ENCODE data around the gene COPS3. TPM values are rescaled to one million over a fixed set of nuclear protein-coding genes. Genes with fewer than 3 reads are reported as not detected.

The COPS3 gene
- total RNA-seq, 1 experiment from 2014 or later: 113 TPM

- Histone ChIP-seq H3K79me2 (ENCODE audit: insufficient read depth, low read length) (no peaks in the 10 kb centered on the region), H3K4me2 (ENCODE audit: insufficient read depth, insufficient read length, low read length) (no peak overlapping the region), H3K27ac (ENCODE audit: insufficient read length, low read depth, low read length) (no peak overlapping the region), H2AK5ac (ENCODE audit: insufficient read length, low read length) (no peak overlapping the region), H4K8ac (replicated peaks; ENCODE audit: insufficient read length, low read depth, low read length) (no peak overlapping the region), H4K91ac (ENCODE audit: insufficient read length, low read depth, low read length) (no peak overlapping the region), H2BK12ac (ENCODE audit: insufficient read length, low read depth, low read length) (no peak overlapping the region), H2BK5ac (ENCODE audit: insufficient read length, low read length) (no peak overlapping the region), H3K27me3 (ENCODE audit: insufficient read depth, low read length) (no peaks in the 10 kb centered on the region), H2AFZ (ENCODE audit: low read length) (no peak overlapping the region), H2BK20ac (ENCODE audit: low read depth, low read length, poor library complexity, severe bottlenecking) (no peak overlapping the region), H3K4ac (ENCODE audit: low read depth, low read length) (no peak overlapping the region), H3K23me2 (ENCODE audit: insufficient read length, low read depth, low read length, poor library complexity, severe bottlenecking) (no peaks in the 10 kb centered on the region), H3K79me1 (ENCODE audit: insufficient read depth, low read depth, low read length, poor library complexity, severe bottlenecking) (no peaks in the 10 kb centered on the region), H4K20me1 (ENCODE audit: control insufficient read depth, insufficient read depth, insufficient read length) (no peaks in the 10 kb centered on the region), H2BK15ac (ENCODE audit: low read depth, low read length) (no peak overlapping the region), H3K14ac (ENCODE audit: insufficient read depth, low read length) (no peak overlapping the region), H3T11ph (ENCODE audit: low read length) (no peak overlapping the region), H2BK120ac (ENCODE audit: low read depth, low read length, poor library complexity, severe bottlenecking) (no peak overlapping the region), H4K5ac (ENCODE audit: insufficient read length, low read depth, low read length) (no peak overlapping the region), H3K56ac (ENCODE audit: insufficient read length, low read depth, low read length) (no peak overlapping the region), H3K4me1 (ENCODE audit: insufficient read depth, low read length) (no peaks in the 10 kb centered on the region), H3K18ac (ENCODE audit: insufficient read length, low read depth, low read length) (no peak overlapping the region), H3K9me3 (ENCODE audit: control insufficient read depth, low read depth, low read length) (no peaks in the 10 kb centered on the region), H3K9ac (ENCODE audit: extremely low read depth, insufficient read length, low read length) (no peak overlapping the region), H3K23ac (ENCODE audit: insufficient read length, low read depth, low read length) (no peak overlapping the region)
- H3K4me1 Mint-ChIP-seq: peaks cover 0 to 6% of the 10 kb centered on the region in 2 experiments; a peak in 2 of 4 replicates
- no peak overlapping the region for H3K4me3 Mint-ChIP-seq
- no peak overlapping the region; a peak in 1 of 7 replicates for H3K27ac Mint-ChIP-seq
- no peak for DNase-seq
- peaks cover 42 to 92% (median 81%) of the 10 kb centered on the region in 3 experiments for H3K36me3 Mint-ChIP-seq (ENCODE audit: insufficient read depth in 1 of 3, low read depth in 3 of 3)
- no peaks in the 10 kb centered on the region for H3K27me3 Mint-ChIP-seq (ENCODE audit: low read depth)
- WGBS (ENCODE audit: extremely low coverage, insufficient read length, low lambda C conversion rate): no CpG with 5 or more reads among the region's 8 CpGs
- TF ChIP-seq CTCF (conservative IDR thresholded peaks at IDR 0.05): no peak
- no peaks in the 10 kb centered on the region for H3K9me3 Mint-ChIP-seq
Observed at GRCh38 chr17:17224137-17224536, 56.9 kb downstream of the COPS3 start.
